HCT116 (cell line): ENCODE measurements around the gene TRAF3. TPM values are rescaled to one million over a fixed set of nuclear protein-coding genes. Genes with fewer than 3 reads are reported as not detected.

Source experiments
- ATAC-seq: fragments of 200-7000 bp; cut with Tn5 transposase; 2 replicates; pipeline ENCODE4 v1.9.1; 2020; ENCODE audit warnings: mild to moderate bottlenecking, moderate library complexity
- BruUV-seq: library from RNA; stranded (reverse); fragments of 400-500 nt; replicated peaks from 2 replicates; lab custom pipeline; 2021; lab: Mats Ljungman, UMichigan
- CTCF ChIA-PET: fragments of 300-600 bp; sonication (Branson Sonifier 250); formaldehyde crosslinking; loops from one replicate; lab custom pipeline; 2021; ENCODE audit warnings: antibody characterized with exemption; lab: Charles Lee
- POLR2A ChIA-PET: fragments of 300-600, 350-600 bp; sonication (Branson Sonifier 250); formaldehyde crosslinking; loops from one replicate; lab custom pipeline; 2021; ENCODE audit warnings: antibody characterized with exemption; lab: Charles Lee
- RAD21 ChIA-PET, 2 experiments: fragments of 300-600 bp; sonication (Branson Sonifier 250); formaldehyde crosslinking; loops; one replicate each; lab custom pipeline; 2023; ENCODE audit warnings: low total read pairs in 2 of 2; ENCODE audit not compliant: uncharacterized antibody in 2 of 2, unreplicated experiment in 2 of 2, low non-redundant PET in 1 of 2; lab: Charles Lee
- DNase-seq: peaks from one replicate; pipeline ENCODE4 v3.0.0-alpha.2; 2010; ENCODE audit warnings: low read depth, low spot score
- H2AFZ ChIP-seq: fragments of 200-600 bp; shearing (Covaris generic), sonication (generic); 2 replicates; pipeline ENCODE4 v1.6.1; 2017; ENCODE audit warnings: low read depth, mixed run types, mixed read lengths, antibody characterized with exemption, low read length; ENCODE audit not compliant: poor library complexity, severe bottlenecking
- H3K27ac ChIP-seq: 2 replicates; pipeline ENCODE4 v1.5.1; 2012; ENCODE audit warnings: low read depth, low read length
- H3K27me3 ChIP-seq: fragments of 200-600 bp; sonication (generic); 2 replicates; pipeline ENCODE4 v1.6.1; 2016; ENCODE audit warnings: mixed run types, low read length, mixed read lengths; ENCODE audit not compliant: insufficient read depth
- H3K36me3 ChIP-seq, 2 experiments: fragments of 200-500 bp in 1 of 2; fragments of 200-600 bp in 1 of 2; sonication (Bioruptor generic) in 1 of 2; sonication (generic) in 1 of 2; 2 replicates each; pipeline versions ENCODE4 v1.5.1 to v1.6.1; 2014 to 2016; ENCODE audit warnings: low read length in 2 of 2, inconsistent platforms in 1 of 2, mixed read lengths in 1 of 2, mixed run types in 1 of 2; ENCODE audit not compliant: insufficient read depth in 2 of 2, control insufficient read depth in 1 of 2
- H3K4me1 ChIP-seq, 2 experiments: fragments of 200-600 bp in 1 of 2; sonication (generic) in 1 of 2; 2 replicates each; pipeline versions ENCODE4 v1.5.1 to v1.6.1; 2012 to 2017; ENCODE audit warnings: low read length in 2 of 2, inconsistent platforms in 1 of 2, mild to moderate bottlenecking in 1 of 2, mixed read lengths in 1 of 2, mixed run types in 1 of 2, moderate library complexity in 1 of 2; ENCODE audit not compliant: insufficient read depth in 2 of 2, control insufficient read depth in 1 of 2
- H3K4me2 ChIP-seq: fragments of 200-600 bp; sonication (generic); 2 replicates; pipeline ENCODE4 v1.6.1; 2017; ENCODE audit warnings: mixed run types, low read length, mixed read lengths
- H3K4me3 ChIP-seq, 2 experiments: fragments of 200-600 bp in 1 of 2; sonication (generic) in 1 of 2; replicated peaks in 1 of 2; 2 replicates each; pipeline ENCODE4 v1.5.1; 2011 to 2016; ENCODE audit warnings: low read length in 2 of 2, control low read depth in 1 of 2, low read depth in 1 of 2, mild to moderate bottlenecking in 1 of 2, mixed read lengths in 1 of 2, mixed run types in 1 of 2
- H3K79me2 ChIP-seq: fragments of 200-600 bp; sonication (generic); 2 replicates; pipeline ENCODE4 v1.6.1; 2017; ENCODE audit warnings: mild to moderate bottlenecking, mixed run types, low read length, moderate library complexity, mixed read lengths; ENCODE audit not compliant: insufficient read depth
- H3K9ac ChIP-seq: fragments of 200-600 bp; sonication (generic); 2 replicates; pipeline ENCODE4 v1.6.1; 2016; ENCODE audit warnings: low read length, mixed read lengths
- H3K9me2 ChIP-seq: fragments of 200-600 bp; sonication (generic), shearing (Covaris generic); 2 replicates; pipeline ENCODE4 v1.6.1; 2017; ENCODE audit warnings: mixed run types, mild to moderate bottlenecking, moderate library complexity; ENCODE audit not compliant: insufficient read depth
- H3K9me3 ChIP-seq, 2 experiments: fragments of 200-500 bp in 1 of 2; fragments of 200-600 bp in 1 of 2; sonication (Bioruptor generic) in 1 of 2; sonication (generic) in 1 of 2; 2 replicates each; pipeline ENCODE4 v1.6.1; 2014 to 2017; ENCODE audit warnings: low read length in 2 of 2, mixed read lengths in 2 of 2, inconsistent platforms in 1 of 2, low read depth in 1 of 2, mild to moderate bottlenecking in 1 of 2, mixed run types in 1 of 2, moderate library complexity in 1 of 2; ENCODE audit not compliant: control insufficient read depth in 1 of 2, insufficient read depth in 1 of 2
- H4K20me1 ChIP-seq: fragments of 200-600 bp; sonication (generic), shearing (Covaris generic); 2 replicates; pipeline ENCODE4 v1.6.1; 2017; ENCODE audit warnings: mixed run types, mild to moderate bottlenecking, moderate library complexity; ENCODE audit not compliant: insufficient read depth
- ATF3 ChIP-seq: IDR thresholded peaks from 2 replicates; pipeline ENCODE4 v1.6.1; 2012
- EGR1 ChIP-seq: IDR thresholded peaks from 2 replicates; pipeline ENCODE4 v1.6.1; 2012; ENCODE audit warnings: low read depth
- FOSL1 ChIP-seq: IDR thresholded peaks from 2 replicates; pipeline ENCODE4 v1.6.1; 2012; ENCODE audit warnings: low read depth
- POLR2A ChIP-seq: IDR thresholded peaks from 2 replicates; pipeline ENCODE4 v1.7.0; 2011; ENCODE audit warnings: borderline replicate concordance; ENCODE audit not compliant: insufficient read depth, insufficient read length; ENCODE audit errors: extremely low read depth
- POLR2AphosphoS5 ChIP-seq: IDR thresholded peaks from 2 replicates; pipeline ENCODE4 v1.6.1; 2011; ENCODE audit warnings: mild to moderate bottlenecking, low read depth, low read length, moderate library complexity
- SP1 ChIP-seq: IDR thresholded peaks from 2 replicates; pipeline ENCODE4 v1.6.1; 2012; ENCODE audit warnings: low read depth
- TCF7L2 ChIP-seq: IDR thresholded peaks from 2 replicates; pipeline ENCODE4 v1.7.0; 2011; ENCODE audit warnings: borderline replicate concordance, inconsistent platforms; ENCODE audit not compliant: insufficient read depth, insufficient read length; ENCODE audit errors: extremely low read depth
- ZFX ChIP-seq: fragments of 450-650 bp; IDR thresholded peaks from 2 replicates; pipeline ENCODE4 v1.6.1; 2017
- intact Hi-C: fragments of 100-400 bp; cut with micrococcal nuclease; formaldehyde crosslinking; loops from 2 replicates; pipeline ENCODE4 v1.10.0; 2022
- total RNA-seq: library from RNA; stranded (reverse); gene quantifications from one replicate; pipeline ENCODE4 v1.2.1, GENCODE V29; 2021; ENCODE audit not compliant: unreplicated experiment
- TF ChIP-seq, protein P1 (sequence below): IDR thresholded peaks from 2 replicates; pipeline ENCODE4 v1.6.1; 2012; ENCODE audit warnings: low read depth

The TRAF3 gene
- total RNA-seq, 1 experiment from 2014 or later, result 32.1 TPM

DNA sequence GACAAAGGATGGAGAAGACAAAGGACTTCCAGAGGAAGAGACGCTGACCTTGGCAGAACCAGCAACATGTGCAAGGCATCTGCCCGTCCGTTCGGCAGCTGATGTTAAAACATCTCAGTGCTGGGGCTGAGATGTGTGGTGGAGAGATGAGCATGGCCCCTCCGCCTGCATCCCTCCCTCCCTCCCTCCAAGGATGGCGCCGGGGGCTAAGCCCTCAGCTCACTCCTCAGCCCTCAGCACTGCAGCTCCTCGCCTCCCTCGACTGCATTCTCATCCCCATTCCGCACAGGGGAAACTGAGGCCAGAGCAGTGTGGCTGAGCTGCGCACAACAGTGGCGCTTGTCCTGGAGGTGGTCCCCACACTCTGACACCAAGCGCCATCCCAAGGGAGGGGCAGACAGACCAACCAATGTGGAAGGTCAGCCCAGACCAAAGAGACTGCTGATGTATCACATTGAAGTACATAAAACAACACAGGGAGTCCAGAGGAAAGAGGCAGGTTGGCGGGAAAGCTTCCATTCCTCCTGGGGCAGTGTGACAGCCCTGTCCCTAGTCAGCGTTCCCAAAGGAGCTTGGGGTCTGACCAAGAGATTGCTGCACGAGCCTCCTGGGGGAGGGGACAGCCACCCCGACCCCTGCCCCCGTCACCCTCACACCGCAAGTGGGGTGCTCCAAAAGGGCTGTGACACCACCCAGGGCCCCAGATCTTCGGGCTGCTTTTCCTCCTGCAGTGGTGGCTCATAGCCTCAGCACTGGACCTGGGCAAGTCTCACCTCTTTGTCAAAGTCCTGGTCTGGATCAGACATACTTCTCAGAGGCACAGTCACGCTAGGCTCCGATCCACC lies 160.3 kb downstream of the TRAF3 start:
- H3K4me2 ChIP-seq, result no peak overlapping the region
- ATAC-seq, result no peak
- TF ChIP-seq EGR1 (no peak), TCF7L2 (no peak), ATF3 (no peak), POLR2AphosphoS5 (no peak), FOSL1 (no peak), SP1 (no peak), ZFX (no peak), POLR2A (no peak)
- TF ChIP-seq, protein P1, sequence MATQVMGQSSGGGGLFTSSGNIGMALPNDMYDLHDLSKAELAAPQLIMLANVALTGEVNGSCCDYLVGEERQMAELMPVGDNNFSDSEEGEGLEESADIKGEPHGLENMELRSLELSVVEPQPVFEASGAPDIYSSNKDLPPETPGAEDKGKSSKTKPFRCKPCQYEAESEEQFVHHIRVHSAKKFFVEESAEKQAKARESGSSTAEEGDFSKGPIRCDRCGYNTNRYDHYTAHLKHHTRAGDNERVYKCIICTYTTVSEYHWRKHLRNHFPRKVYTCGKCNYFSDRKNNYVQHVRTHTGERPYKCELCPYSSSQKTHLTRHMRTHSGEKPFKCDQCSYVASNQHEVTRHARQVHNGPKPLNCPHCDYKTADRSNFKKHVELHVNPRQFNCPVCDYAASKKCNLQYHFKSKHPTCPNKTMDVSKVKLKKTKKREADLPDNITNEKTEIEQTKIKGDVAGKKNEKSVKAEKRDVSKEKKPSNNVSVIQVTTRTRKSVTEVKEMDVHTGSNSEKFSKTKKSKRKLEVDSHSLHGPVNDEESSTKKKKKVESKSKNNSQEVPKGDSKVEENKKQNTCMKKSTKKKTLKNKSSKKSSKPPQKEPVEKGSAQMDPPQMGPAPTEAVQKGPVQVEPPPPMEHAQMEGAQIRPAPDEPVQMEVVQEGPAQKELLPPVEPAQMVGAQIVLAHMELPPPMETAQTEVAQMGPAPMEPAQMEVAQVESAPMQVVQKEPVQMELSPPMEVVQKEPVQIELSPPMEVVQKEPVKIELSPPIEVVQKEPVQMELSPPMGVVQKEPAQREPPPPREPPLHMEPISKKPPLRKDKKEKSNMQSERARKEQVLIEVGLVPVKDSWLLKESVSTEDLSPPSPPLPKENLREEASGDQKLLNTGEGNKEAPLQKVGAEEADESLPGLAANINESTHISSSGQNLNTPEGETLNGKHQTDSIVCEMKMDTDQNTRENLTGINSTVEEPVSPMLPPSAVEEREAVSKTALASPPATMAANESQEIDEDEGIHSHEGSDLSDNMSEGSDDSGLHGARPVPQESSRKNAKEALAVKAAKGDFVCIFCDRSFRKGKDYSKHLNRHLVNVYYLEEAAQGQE, result no peak
- intact Hi-C loops, result no loop called here
- no TSS peak for BruUV-seq
- ChIA-PET POLR2A (no interaction called here), RAD21 (no interaction called here), CTCF (interaction anchor here (0.8 kb wide), 1 partner anchor 243 kb away, joined by 3 read pairs; no protein-coding TSS in a partner anchor)
- no peaks in the 10 kb centered on the region for H3K4me1 ChIP-seq
- peaks cover 3 to 12% of the 10 kb centered on the region in 2 experiments; a peak in 2 of 4 replicates for H3K36me3 ChIP-seq
- no peak overlapping the region for H3K9ac ChIP-seq
- H3K9me2 ChIP-seq, result no peaks in the 10 kb centered on the region
- no peak overlapping the region for H3K4me3 ChIP-seq
- H2AFZ ChIP-seq, result no peak overlapping the region
- H3K27me3 ChIP-seq, result no peaks in the 10 kb centered on the region
- no peak for DNase-seq
- H3K9me3 ChIP-seq, result no peaks in the 10 kb centered on the region
- H4K20me1 ChIP-seq, result no peaks in the 10 kb centered on the region
- H3K27ac ChIP-seq, result no peak overlapping the region
- no peaks in the 10 kb centered on the region for H3K79me2 ChIP-seq
